ENCODE results near the gene CACHD1.
A peak's percentile ranks its signal among the peaks of the same experiment; 100 is the strongest.
"Not testable (repeated sequence)": the region's sequence is repeated elsewhere in the genome, so short reads cannot be mapped to it uniquely, and the experiment has no call there.

The CACHD1 gene

DNA sequence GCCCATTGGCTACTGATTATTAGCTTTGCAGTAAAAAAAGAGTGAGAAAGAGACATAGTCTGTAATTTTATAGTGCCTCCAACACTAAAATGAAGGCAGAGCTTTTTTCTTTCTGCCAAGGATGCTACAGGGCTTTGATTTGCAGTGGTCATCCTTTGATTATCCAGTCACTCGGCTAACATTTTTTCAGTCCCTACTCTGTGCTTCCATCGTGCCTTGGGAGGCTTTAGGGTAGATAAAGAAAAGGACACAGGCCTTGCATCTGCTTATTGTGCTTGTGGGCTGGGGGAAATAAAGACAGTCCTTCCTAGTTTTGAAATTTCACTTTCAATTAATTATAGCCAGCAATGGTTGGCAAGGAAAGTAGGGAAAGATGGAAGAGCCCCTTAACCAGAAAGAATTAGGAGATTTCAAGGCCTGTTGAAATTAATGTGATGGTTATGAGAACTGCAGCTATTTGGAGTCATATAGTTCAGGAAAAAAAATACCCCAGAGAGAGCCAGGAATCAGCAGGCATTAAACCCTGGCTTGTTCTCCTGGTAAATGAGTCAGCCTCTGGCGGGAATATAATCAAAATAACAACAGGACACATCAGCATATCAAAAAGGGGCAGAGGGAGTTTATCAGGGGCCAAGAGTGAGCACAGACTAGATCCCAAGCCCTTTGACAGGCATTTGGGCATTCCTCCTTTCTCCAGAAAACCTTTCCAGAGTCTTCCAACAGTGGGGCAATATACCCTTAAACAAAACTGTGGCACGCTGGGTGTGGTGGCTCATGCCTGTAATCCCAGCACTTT lies 27.4 kb downstream of the CACHD1 start:
- no peak for DNase-seq (ENCODE audit: low spot score)

DNA sequence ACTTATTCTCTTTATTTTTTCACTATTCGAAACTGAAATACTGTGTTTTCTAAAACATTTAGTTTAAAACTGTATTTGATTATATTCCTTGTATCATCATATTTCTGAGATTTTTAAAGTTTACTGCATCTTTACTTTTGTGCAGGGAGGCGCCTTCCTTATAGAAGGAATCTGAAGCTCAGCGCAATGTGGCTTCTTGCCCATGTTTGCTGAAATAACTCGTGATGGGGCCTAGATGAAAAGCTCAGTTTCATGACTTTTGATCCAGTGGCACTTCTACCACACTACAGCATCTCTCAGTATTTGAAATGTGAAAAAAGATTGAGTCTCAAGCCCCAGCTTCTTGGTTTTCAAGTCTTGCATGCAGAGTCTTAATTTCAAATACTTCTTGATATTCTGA lies 28.4 kb downstream of the CACHD1 start:
- DNase-seq (ENCODE audit: low spot score) = no peak

DNA sequence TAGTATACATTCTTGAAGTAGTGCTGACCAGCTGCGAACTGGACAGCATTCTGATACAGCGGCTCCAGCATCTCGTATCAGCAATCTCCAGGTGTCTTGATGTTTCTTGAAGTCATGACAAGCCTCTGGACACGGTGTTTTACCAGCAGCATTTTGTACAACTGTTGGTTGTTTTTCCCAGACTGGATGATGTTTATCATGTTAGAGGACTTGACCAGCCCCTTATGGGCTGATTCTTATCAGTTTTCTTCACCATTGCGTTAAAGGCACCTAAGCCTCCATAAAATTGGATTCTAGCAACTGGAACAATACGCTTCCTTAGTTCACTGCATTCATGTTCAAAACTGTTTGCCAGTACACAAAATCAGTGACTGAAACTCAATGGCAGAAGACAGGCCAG lies 29.1 kb downstream of the CACHD1 start:
- DNase-seq (ENCODE audit: low spot score) = no peak

DNA sequence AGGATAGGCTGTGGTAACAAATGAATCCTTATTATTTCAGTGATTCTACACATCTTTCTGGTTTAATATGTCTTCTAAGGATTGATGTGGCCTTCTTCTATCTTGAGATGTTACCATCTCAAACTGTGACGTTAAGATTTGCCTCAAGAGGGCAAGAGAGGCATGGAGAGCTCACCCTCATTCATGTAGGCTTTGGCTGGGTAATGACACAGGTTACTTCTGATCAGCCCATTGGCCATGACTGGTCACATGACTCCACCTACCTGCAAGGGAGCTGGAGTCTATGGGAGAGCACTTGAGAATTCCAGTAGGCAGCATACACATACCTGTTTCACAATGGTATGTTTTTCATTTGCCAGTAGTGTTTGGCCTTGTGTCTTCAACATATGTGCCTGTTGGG lies 30.0 kb downstream of the CACHD1 start:
- no peak for DNase-seq (ENCODE audit: low spot score)

DNA sequence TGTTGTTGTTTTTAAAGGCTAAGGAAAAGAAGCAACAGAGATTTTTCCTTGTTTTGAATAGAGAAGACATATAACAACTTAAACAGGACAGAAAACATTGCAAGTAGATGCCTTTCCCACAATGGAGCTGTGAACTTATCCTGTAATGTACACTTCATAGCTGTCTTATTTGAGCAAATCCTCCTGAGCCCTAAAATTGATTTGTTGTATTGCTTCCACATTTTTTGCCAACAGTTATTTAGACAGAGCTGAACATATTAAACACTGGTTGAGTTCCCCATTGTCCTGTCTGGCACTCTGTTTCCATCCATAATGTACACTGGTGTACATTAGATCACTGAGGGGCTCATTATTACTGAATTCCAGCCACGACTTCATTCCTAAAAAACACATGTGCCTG lies 32.2 kb downstream of the CACHD1 start:
- no peak for DNase-seq (ENCODE audit: low spot score)

DNA sequence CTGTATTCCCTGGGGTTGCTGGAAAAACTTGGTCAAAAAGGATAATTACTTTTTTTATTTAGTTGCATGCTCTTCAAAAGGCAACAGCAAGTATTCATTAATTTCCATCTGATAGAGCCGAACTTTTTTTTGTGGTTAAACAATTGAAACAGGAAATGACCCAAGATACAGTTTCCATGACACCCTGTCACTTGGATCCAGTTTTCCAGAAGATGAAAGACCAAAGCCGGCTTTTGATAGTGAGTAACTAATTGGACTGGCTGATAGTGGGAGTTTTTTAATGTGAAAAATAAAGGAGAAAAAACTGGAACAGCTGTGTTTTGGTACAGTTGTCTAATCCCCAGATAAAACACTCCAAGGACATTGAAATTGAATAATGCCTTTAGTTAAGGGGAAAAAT lies 33.0 kb downstream of the CACHD1 start:
- no peak for DNase-seq (ENCODE audit: low spot score)

DNA sequence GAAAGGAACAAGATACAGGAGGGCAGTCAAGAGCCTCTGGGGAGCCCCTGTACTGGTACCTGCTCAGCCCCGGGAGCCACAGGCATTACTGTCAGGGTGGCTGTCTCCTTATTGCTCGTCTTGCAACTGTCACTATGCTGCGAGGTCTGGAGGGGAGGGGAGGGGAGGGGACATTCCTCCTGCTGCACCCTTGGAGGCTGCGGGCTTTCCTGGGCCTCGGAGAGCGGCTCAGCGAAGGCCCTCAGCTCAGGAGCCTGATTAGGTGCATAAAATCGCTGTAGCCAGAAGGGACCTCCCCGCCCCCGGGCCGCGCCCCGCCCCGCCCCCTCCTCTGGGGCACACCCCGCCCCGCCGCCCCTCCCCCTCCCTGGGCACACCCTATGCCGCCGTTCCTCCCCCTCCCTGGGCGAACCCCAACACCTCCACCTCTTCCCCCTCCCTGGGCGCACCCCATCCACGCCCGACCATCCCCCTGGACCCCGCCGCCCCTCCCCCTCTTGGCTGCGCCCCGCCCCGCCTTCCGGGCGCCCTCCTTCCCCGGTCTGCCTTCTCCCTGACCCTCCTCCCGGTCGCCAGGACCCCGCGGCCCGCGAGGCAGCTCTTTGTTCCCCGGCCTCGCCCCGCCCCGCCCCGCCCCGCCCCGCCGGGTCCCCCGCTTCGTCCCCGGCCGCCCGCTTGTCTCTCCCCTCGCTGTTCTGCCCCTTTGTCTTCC lies 35.5 kb downstream of the CACHD1 start:
- DNase-seq (ENCODE audit: low spot score) = peak; percentile 26

DNA sequence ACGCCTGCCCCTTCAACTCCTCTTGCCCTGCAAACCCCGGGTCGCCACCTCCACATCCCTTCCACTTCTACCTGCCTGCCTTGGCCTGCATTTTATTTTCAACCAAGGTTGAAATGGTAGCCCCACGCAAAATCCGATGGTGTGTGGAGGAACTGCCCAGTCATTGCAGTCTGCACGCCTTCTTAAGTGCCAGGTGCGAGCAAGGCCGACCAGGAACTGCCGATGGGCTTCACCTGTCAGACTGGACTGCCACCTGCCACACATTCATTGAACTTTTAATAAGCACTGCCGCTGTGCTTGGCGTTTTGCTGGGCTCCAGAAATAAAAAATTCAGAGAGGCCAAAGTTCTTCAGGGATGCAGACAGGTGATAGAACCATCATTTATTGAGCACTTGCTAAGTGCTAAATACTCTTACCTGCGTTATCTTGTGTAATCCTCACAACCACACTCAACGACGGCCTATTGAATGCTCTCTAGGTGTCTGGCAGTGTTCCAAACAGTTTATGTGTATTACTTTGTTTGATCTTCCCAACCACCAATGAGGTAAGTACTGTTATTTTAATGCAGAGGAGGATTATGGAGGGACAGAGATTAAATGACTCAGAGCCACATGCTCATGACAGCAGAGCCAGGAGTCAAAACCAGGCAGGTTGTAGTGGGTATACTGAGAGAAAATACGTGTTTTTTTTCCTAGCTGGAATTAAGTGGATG lies 36.2 kb downstream of the CACHD1 start:
- peak; percentile 48 for DNase-seq (ENCODE audit: low spot score)

DNA sequence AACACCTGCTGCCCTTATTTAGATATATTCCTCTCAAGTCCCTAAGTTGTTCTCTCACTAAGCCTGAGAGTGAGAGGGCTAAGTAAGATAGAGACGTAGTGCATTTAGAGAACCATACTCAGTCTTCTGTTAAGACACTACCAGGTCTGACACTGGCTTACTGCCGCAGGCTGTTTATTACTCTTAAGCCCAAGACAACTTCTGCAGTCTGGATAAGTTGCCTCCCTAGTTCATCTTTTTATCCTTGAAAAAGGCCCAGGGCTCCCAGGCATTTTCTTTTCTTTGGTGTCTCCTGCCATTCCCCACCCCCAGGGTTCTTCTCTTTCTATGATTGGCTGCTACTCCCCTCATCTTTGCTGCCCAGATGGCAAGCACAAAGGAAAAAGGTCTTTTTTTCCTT lies 38.7 kb downstream of the CACHD1 start:
- no peak for DNase-seq (ENCODE audit: low spot score)

DNA sequence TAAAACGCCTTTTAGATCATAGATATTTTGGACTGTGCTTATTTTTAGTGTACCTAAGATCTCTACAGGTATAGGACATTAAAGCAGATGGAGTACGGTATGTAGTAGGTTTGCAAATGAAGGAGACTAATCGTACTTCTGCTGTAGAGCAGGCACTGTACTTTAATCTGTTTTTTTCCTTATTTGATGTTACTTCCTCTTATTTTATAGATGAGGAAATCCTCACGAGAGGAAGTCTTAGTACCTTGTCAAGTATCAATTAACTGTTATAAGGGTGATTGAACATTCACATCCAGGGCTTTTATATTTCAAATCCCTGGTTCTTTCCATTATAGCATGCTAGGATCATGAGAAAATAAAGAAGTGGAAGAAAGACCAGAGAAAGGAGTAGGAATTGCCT lies 41.1 kb downstream of the CACHD1 start:
- no peak for DNase-seq (ENCODE audit: low spot score)

DNA sequence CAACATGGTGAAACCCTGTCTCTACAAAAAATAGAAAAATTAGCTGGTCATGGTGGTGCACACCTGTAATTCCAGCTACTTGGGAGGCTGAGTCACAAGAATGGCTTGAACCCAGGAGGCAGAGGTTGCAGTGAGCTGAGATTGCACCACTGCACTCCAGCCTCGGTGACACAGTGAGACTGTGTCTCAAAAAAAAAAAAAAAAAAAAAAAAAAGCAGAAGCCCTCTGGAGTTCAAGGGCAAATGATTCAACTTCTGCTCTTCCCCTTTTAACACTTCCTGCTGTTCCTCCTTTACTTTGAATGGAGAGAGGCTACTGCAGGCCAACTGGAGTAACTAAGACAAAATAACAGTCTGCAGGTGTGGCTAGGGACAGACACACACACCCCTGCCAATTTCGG lies 42.3 kb downstream of the CACHD1 start:
- not testable (repeated sequence) for DNase-seq (ENCODE audit: low spot score)

DNA sequence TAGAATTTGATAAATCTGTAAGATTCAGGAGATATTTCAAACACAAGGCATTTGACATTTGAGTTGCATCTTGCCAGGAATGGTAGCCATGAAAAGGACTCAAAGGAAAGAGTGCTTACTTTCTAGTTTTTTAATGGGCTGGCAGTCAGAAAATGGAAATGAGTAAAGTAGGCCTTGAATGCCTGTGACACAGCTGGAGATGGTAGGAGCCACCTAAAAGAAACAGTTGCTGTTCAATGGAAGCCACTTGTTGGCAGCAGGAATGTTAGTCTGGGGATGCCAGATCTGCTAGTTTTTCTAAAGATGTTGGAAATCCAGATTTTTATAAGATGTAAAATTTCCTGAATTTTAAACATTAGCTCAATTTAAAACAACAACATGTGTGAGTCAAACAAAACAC lies 43.6 kb downstream of the CACHD1 start:
- DNase-seq (ENCODE audit: low spot score) = no peak

DNA sequence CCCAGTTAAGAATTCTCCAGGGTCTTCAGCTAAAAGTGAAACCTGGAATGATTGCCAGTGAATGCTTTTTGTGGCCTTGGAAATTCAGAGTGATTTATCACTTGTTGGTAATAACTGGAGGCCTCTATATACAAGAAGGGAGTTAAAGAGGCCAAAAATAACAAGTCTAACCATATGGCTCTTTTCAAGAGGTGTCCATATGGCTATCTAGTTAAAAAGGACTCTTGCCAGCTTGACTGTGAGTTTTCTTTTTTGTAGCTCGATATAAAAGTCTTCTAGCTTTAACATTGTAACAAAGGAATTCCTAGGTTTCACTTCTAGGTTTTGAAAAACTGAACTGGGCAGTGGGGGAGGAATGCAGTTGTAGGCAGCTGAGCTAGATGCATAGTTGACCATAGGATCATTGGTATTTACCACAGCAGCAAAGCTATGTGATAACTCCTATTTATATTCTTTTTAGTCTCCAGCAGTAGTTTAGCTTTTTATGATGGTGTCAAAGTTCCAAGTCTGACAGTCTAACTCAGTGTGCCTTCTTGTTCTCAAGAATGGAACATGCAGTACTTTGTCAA lies 44.4 kb downstream of the CACHD1 start:
- DNase-seq (ENCODE audit: low spot score) = no peak

DNA sequence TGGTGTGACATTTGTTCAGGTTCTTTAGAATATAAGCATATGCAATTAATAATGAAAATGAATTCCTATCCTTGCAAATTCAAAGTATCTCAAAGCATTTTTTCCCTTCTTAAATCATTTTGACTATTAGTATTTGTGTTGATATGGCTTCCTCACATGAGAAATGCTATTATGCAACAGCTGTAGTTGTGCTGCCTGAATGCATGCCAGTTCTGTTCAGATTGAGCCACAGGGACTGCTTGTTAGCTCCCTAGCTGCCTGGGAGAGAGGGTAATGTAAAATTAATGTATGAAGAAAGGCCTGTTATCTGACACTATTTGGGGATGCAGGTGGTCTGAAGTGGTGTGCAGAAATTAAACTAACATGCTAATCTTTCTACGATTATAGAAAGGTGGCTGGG lies 45.5 kb downstream of the CACHD1 start:
- no peak for DNase-seq (ENCODE audit: low spot score)

DNA sequence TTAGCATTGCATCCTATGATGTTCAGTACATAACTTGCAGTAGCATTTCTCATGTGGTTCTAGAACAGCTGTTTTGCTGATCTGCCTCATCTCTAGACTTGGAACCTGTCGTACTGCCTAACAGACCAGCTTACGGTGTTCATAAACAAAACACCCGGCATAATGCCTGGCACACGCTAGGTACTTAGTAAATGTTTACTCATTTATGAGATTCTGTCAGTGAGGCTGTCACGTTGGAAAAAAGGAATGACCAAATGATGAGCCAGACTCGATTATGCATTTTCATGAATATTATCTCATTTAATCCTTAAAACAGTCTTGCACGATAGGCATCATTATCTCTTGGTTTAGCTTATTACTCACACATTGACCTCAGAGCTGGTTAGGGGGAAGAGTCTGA lies 46.4 kb downstream of the CACHD1 start:
- DNase-seq (ENCODE audit: low spot score) = no peak

DNA sequence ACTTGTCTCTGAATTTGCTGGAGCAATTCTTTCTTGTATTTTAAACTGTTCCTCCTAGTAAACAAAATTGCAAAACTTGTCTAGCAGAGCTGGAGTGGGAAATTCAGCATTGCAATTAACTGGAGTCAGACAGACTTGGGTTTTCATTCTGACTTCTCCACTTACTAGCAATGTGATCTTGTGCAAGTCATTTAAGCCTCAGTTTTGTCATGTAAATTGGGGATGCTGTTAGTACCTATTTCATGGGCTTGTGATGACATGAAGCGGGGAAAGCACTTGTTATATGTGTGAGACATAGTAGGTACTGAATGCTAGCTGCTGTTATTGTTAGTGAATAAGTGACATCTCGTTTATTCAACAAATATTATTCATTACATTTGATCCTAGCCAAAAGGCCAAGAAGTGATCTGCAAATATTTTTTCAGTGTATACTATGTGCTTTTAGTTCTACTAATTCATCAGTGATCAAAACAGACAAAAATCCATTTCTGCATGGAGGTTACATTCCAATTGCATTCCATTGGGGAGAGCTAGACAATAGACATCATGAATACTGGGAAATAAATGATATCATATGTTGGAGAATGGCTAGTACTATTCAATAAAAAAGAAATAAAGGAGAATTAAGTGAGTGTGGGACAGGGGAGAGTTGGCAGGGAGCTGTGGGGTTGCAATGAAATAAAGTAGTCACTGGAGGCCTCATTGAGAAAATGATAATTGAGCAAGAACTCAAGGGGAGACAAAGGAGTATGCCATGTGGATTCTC lies 47.1 kb downstream of the CACHD1 start:
- no peak for DNase-seq (ENCODE audit: low spot score)

DNA sequence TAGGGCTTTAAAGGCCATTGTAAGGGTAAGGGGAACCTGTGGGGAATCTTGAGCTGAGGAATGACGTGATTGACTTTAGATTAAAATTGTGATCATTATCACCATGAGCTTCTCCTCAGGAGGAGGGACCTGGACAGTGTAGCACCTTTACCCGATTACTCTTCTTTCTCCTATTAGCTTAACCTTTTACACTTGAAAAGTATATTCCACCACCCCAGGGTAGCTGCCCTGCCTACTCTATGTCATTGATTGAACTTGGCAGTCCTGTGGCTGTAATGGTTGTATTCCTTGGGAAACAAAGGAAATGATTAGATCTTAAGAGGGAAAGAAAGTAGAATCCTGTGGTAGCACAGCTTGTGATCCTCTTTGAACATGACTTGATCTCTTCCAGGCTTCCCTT lies 47.7 kb downstream of the CACHD1 start:
- no peak for DNase-seq (ENCODE audit: low spot score)

DNA sequence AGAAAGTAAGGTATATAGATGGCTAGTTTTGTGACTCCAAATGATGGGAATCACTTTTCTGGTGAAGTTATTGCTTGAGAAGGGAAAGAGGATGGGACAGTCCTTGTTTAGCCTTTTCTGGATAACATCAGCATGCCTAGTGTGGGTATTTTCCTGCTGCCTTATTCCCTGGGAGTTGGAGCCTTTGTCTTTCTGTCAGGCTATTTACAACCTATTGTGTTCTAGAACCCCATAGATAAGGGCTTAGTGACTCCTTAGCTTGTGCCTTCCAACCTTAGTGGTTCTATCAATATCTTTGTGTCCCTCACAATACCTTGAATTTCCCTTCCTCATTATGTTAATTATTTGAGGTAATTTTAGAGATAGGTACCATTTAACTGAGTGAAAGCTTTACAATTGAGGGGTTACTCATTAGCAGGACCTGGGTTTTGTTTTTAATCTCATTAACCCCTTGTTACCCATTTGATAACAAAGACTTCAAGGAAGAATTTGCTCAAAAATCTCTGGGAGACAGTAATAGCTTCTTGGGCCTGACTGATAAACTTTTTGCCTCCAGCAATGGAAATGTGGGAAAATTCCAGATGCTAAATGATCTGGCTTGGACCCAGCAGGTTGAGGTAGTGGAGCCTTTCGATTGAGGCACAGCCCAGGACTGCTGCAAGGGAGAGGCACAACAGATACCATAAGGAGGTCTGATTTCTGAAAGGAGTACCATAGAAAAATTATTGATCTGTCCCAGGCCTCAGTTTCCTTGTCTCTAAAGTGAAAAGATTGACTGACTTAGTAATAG lies 49.0 kb downstream of the CACHD1 start:
- DNase-seq (ENCODE audit: low spot score) = no peak

DNA sequence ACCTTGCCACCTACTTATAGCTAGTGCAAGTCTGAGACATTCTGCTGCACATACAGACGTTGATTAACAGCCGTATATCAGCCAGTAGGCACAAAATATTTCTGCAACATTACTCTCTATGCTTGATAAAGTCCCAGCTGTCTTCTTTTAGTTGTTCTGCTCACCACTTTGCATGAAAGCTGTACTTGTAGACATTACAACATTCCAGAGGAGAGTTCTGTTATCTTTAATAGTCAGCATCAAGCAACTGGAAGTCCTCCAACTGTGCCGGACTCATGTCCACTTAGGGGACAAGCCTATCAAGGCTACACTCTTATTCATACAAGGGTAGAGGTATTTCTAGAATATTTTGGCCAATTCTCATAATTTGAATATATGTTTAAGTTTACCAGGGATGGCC lies 50.0 kb downstream of the CACHD1 start:
- DNase-seq (ENCODE audit: low spot score) = no peak

DNA sequence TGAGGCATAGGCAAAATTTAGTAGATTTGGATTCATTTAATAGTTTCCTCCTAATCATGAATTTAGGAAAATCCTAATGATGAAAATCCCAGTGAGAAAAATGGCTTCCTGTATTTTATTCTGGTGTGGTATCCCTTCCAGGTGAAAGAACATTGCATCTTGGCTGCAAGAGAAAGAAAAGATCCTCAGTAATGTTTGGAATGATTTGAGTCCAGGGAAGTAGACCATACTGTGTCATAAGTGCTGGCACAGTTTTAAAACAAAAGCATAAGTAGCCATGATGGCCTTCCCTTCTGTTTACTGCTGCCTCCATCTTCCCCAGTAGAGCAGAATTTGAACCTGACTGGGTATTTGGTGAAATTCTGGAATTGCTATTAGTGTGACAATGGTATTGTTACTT lies 52.8 kb downstream of the CACHD1 start:
- no peak for DNase-seq (ENCODE audit: low spot score)
